Measurements from ENCODE around the gene NUTF2.

The NUTF2 gene

GRCh38 chr16:67842509-67843342 lies 4.0 kb upstream of the NUTF2 start:
- peaks cover 32% of the 10 kb centered on the region for H3K4me1 Mint-ChIP-seq
- peak; percentile 29 for ATAC-seq (replicated peaks; ENCODE audit: extremely low read depth, poor library complexity, severe bottlenecking)
- H3K27ac Mint-ChIP-seq (ENCODE audit: low read depth), result peak overlapping the region; percentile 90
- H3K9me3 Mint-ChIP-seq, result no peaks in the 10 kb centered on the region
- H3K27me3 Mint-ChIP-seq, result no peaks in the 10 kb centered on the region
- H3K4me3 Mint-ChIP-seq, result peak overlapping the region; percentile 86
- H3K36me3 Mint-ChIP-seq (ENCODE audit: insufficient read depth), result peaks cover 12% of the 10 kb centered on the region
- DNase-seq (ENCODE audit: low spot score in 2 of 2), result peak; percentile 47 to 53

- H3K27ac Mint-ChIP-seq (ENCODE audit: low read depth), result peak overlapping the region; percentile 90
These were observed 3.4 kb upstream of the NUTF2 start for GRCh38 chr16:67843343-67843765.

GRCh38 chr16:67844497-67844896 lies 2.2 kb upstream of the NUTF2 start:
- H3K4me1 Mint-ChIP-seq, result peaks cover 36% of the 10 kb centered on the region
- peaks cover 12% of the 10 kb centered on the region for H3K36me3 Mint-ChIP-seq (ENCODE audit: insufficient read depth)
- DNase-seq (ENCODE audit: low spot score in 2 of 2) (no peak), ATAC-seq (replicated peaks; ENCODE audit: extremely low read depth, poor library complexity, severe bottlenecking) (no peak)
- H3K27me3 Mint-ChIP-seq, result no peaks in the 10 kb centered on the region
- H3K4me3 Mint-ChIP-seq, result peak overlapping the region; percentile 86
- no peaks in the 10 kb centered on the region for H3K9me3 Mint-ChIP-seq
- H3K27ac Mint-ChIP-seq (ENCODE audit: low read depth), result no peak overlapping the region

More at GRCh38 chr16:67843343-67843765, 3.4 kb upstream of the NUTF2 start:
- H3K4me1 Mint-ChIP-seq, result peaks cover 36% of the 10 kb centered on the region
- no peak for ATAC-seq (replicated peaks; ENCODE audit: extremely low read depth, poor library complexity, severe bottlenecking)
- peak overlapping the region; percentile 86 for H3K4me3 Mint-ChIP-seq
- peaks cover 12% of the 10 kb centered on the region for H3K36me3 Mint-ChIP-seq (ENCODE audit: insufficient read depth)
- no peaks in the 10 kb centered on the region for H3K9me3 Mint-ChIP-seq
- H3K27me3 Mint-ChIP-seq, result no peaks in the 10 kb centered on the region
- DNase-seq (ENCODE audit: low spot score in 2 of 2), result no peak

- ATAC-seq (replicated peaks; ENCODE audit: extremely low read depth, poor library complexity, severe bottlenecking), result no peak
- no peaks in the 10 kb centered on the region for H3K9me3 Mint-ChIP-seq
- peak overlapping the region; percentile 82 for H3K4me3 Mint-ChIP-seq
- DNase-seq (ENCODE audit: low spot score in 2 of 2), result no peak
- H3K27me3 Mint-ChIP-seq, result no peaks in the 10 kb centered on the region
- H3K4me1 Mint-ChIP-seq, result peaks cover 36% of the 10 kb centered on the region
- peaks cover 12% of the 10 kb centered on the region for H3K36me3 Mint-ChIP-seq (ENCODE audit: insufficient read depth)
- H3K27ac Mint-ChIP-seq (ENCODE audit: low read depth), result peak overlapping the region; percentile 80
These were observed 1.3 kb upstream of the NUTF2 start for GRCh38 chr16:67845291-67846062.

- H3K4me3 Mint-ChIP-seq, result peak overlapping the region; percentile 82
- H3K27ac Mint-ChIP-seq (ENCODE audit: low read depth), result peak overlapping the region; percentile 80
- no peaks in the 10 kb centered on the region for H3K9me3 Mint-ChIP-seq
- DNase-seq (ENCODE audit: low spot score in 2 of 2) (no peak), ATAC-seq (replicated peaks; ENCODE audit: extremely low read depth, poor library complexity, severe bottlenecking) (no peak)
- peaks cover 36% of the 10 kb centered on the region for H3K4me1 Mint-ChIP-seq
- peaks cover 12% of the 10 kb centered on the region for H3K36me3 Mint-ChIP-seq (ENCODE audit: insufficient read depth)
- H3K27me3 Mint-ChIP-seq, result no peaks in the 10 kb centered on the region
These were observed 742 bp upstream of the NUTF2 start for GRCh38 chr16:67846063-67846319.

- peaks cover 9% of the 10 kb centered on the region for H3K36me3 Mint-ChIP-seq (ENCODE audit: insufficient read depth)
- H3K27ac Mint-ChIP-seq (ENCODE audit: low read depth), result peak within 1 kb of the TSS; percentile 80
- no peaks in the 10 kb centered on the region for H3K9me3 Mint-ChIP-seq
- ATAC-seq (replicated peaks; ENCODE audit: extremely low read depth, poor library complexity, severe bottlenecking) (peak; percentile 53), DNase-seq (ENCODE audit: low spot score in 2 of 2) (no peak)
- H3K27me3 Mint-ChIP-seq, result no peaks in the 10 kb centered on the region
- H3K4me3 Mint-ChIP-seq, result peak within 1 kb of the TSS; percentile 82
- H3K4me1 Mint-ChIP-seq, result peaks cover 36% of the 10 kb centered on the region
These were observed 530 bp downstream of the NUTF2 start, which contains the start of gene CENPT for GRCh38 chr16:67847064-67847861. Gene CENPT (minus strand): TSS chr16:67847693. CDS start chr16:67833859, 13,834 bp downstream.

- no peak for ATAC-seq (replicated peaks; ENCODE audit: extremely low read depth, poor library complexity, severe bottlenecking)
- H3K4me3 Mint-ChIP-seq, result peak overlapping the region; percentile 82
- H3K27ac Mint-ChIP-seq (ENCODE audit: low read depth), result no peak overlapping the region
- DNase-seq (ENCODE audit: low spot score in 2 of 2), result no peak
- peaks cover 31% of the 10 kb centered on the region for H3K4me1 Mint-ChIP-seq
- peaks cover 3% of the 10 kb centered on the region for H3K36me3 Mint-ChIP-seq (ENCODE audit: insufficient read depth)
- H3K27me3 Mint-ChIP-seq, result no peaks in the 10 kb centered on the region
- no peaks in the 10 kb centered on the region for H3K9me3 Mint-ChIP-seq
These were observed 1.4 kb downstream of the NUTF2 start for GRCh38 chr16:67848118-67848517.

- no peak overlapping the region for H3K27ac Mint-ChIP-seq (ENCODE audit: low read depth)
- ATAC-seq (replicated peaks; ENCODE audit: extremely low read depth, poor library complexity, severe bottlenecking) (no peak), DNase-seq (ENCODE audit: low spot score in 2 of 2) (no peak)
- peaks cover 3% of the 10 kb centered on the region for H3K36me3 Mint-ChIP-seq (ENCODE audit: insufficient read depth)
- H3K4me1 Mint-ChIP-seq, result peaks cover 28% of the 10 kb centered on the region
- H3K4me3 Mint-ChIP-seq, result no peak overlapping the region
- H3K27me3 Mint-ChIP-seq, result no peaks in the 10 kb centered on the region
- no peaks in the 10 kb centered on the region for H3K9me3 Mint-ChIP-seq
These were observed 6.9 kb downstream of the NUTF2 start for GRCh38 chr16:67853670-67854069.

- no peaks in the 10 kb centered on the region for H3K9me3 Mint-ChIP-seq
- no peak overlapping the region for H3K27ac Mint-ChIP-seq (ENCODE audit: low read depth)
- peaks cover 3% of the 10 kb centered on the region for H3K36me3 Mint-ChIP-seq (ENCODE audit: insufficient read depth)
- peaks cover 33% of the 10 kb centered on the region for H3K4me1 Mint-ChIP-seq
- no peak overlapping the region for H3K4me3 Mint-ChIP-seq
- no peak for ATAC-seq (replicated peaks; ENCODE audit: extremely low read depth, poor library complexity, severe bottlenecking)
- no peaks in the 10 kb centered on the region for H3K27me3 Mint-ChIP-seq
- no peak for DNase-seq (ENCODE audit: low spot score in 2 of 2)
These were observed 9.1 kb downstream of the NUTF2 start for GRCh38 chr16:67855789-67856188.

- ATAC-seq (replicated peaks; ENCODE audit: extremely low read depth, poor library complexity, severe bottlenecking) (no peak), DNase-seq (ENCODE audit: low spot score in 2 of 2) (no peak)
- Mint-ChIP-seq H3K4me1 (peaks cover 33% of the 10 kb centered on the region), H3K27ac (ENCODE audit: low read depth) (peak overlapping the region; percentile 66), H3K9me3 (no peaks in the 10 kb centered on the region), H3K4me3 (no peak overlapping the region), H3K27me3 (no peaks in the 10 kb centered on the region), H3K36me3 (ENCODE audit: insufficient read depth) (peaks cover 8% of the 10 kb centered on the region)
These were observed 10.3 kb downstream of the NUTF2 start for GRCh38 chr16:67856927-67857546.

- Mint-ChIP-seq H3K4me3 (no peak overlapping the region), H3K36me3 (ENCODE audit: insufficient read depth) (peaks cover 8% of the 10 kb centered on the region), H3K4me1 (peaks cover 33% of the 10 kb centered on the region), H3K27me3 (no peaks in the 10 kb centered on the region), H3K9me3 (no peaks in the 10 kb centered on the region), H3K27ac (ENCODE audit: low read depth) (peak overlapping the region; percentile 66)
- peak; percentile 83 for ATAC-seq (replicated peaks; ENCODE audit: extremely low read depth, poor library complexity, severe bottlenecking)
- peak in 1 of 2 donors; percentile 20 for DNase-seq (ENCODE audit: low spot score in 2 of 2)
These were observed 11.0 kb downstream of the NUTF2 start for GRCh38 chr16:67857547-67858233.
